ES-I3 (cell line): ENCODE results near the gene KRTAP5-9.
"Not testable (repeated sequence)": the region's sequence is repeated elsewhere in the genome, so short reads cannot be mapped to it uniquely, and the experiment has no call there.

Experiments
- H3K36me3 ChIP-seq: 2 replicates; pipeline ENCODE4 v1.6.1; 2013; ENCODE audit warnings: mild to moderate bottlenecking, low read length, control low read depth, moderate library complexity; ENCODE audit not compliant: insufficient read depth
- H3K4me1 ChIP-seq: 2 replicates; pipeline ENCODE4 v1.6.1; 2013; ENCODE audit warnings: mild to moderate bottlenecking, control low read depth, low read length; ENCODE audit not compliant: insufficient read depth
- H3K9ac ChIP-seq: 2 replicates; pipeline ENCODE4 v1.6.1; 2013; ENCODE audit warnings: low read depth, mild to moderate bottlenecking, low read length, moderate library complexity
- H3K9me3 ChIP-seq: 2 replicates; pipeline ENCODE4 v1.6.1; 2013; ENCODE audit warnings: mild to moderate bottlenecking, low read length, moderate library complexity; ENCODE audit not compliant: control insufficient read depth, insufficient read depth

KRTAP5-9 gene

GRCh38 chr11:71563406-71563805, 15.2 kb downstream of the KRTAP5-9 start:
- peaks cover 2% of the 10 kb centered on the region; the same call in 1 of the 2 replicates for H3K4me1 ChIP-seq
- peaks cover 4% of the 10 kb centered on the region; the same call in 1 of the 2 replicates for H3K9me3 ChIP-seq
- H3K36me3 ChIP-seq = no peaks in the 10 kb centered on the region

GRCh38 chr11:71564430-71564829, 16.2 kb downstream of the KRTAP5-9 start:
- H3K36me3 ChIP-seq = no peaks in the 10 kb centered on the region
- H3K9me3 ChIP-seq = peaks cover 4% of the 10 kb centered on the region; the same call in 1 of the 2 replicates
- H3K4me1 ChIP-seq = peaks cover 2% of the 10 kb centered on the region; the same call in 1 of the 2 replicates
- no peak overlapping the region for H3K9ac ChIP-seq

More at GRCh38 chr11:71563406-71563805, 15.2 kb downstream of the KRTAP5-9 start:
- no peak overlapping the region for H3K9ac ChIP-seq

GRCh38 chr11:71565263-71565662, 17.0 kb downstream of the KRTAP5-9 start, which contains the start of gene KRTAP5-10:
Gene KRTAP5-10, plus strand, starts transcription at chr11:71565563. Its CDS starts 25 bp downstream, at chr11:71565588.
- Histone ChIP-seq H3K9me3 (peaks cover 4% of the 10 kb centered on the region; the same call in 1 of the 2 replicates), H3K9ac (no peak within 1 kb of the TSS), H3K4me1 (peaks cover 2% of the 10 kb centered on the region; the same call in 1 of the 2 replicates), H3K36me3 (no peaks in the 10 kb centered on the region)

GRCh38 chr11:71566081-71566620, 17.9 kb downstream of the KRTAP5-9 start:
- Histone ChIP-seq H3K9me3 (peaks cover 4% of the 10 kb centered on the region; the same call in 1 of the 2 replicates), H3K9ac (no peak overlapping the region), H3K36me3 (no peaks in the 10 kb centered on the region), H3K4me1 (peaks cover 2% of the 10 kb centered on the region; the same call in 1 of the 2 replicates)

GRCh38 chr11:71566626-71567599, 18.7 kb downstream of the KRTAP5-9 start:
- H3K4me1 ChIP-seq, H3K9ac ChIP-seq, H3K36me3 ChIP-seq, H3K9me3 ChIP-seq: not testable (repeated sequence)

GRCh38 chr11:71567633-71568032, 19.4 kb downstream of the KRTAP5-9 start:
- H3K36me3 ChIP-seq, H3K9ac ChIP-seq, H3K9me3 ChIP-seq, H3K4me1 ChIP-seq: not testable (repeated sequence)

GRCh38 chr11:71568704-71569349, 20.6 kb downstream of the KRTAP5-9 start:
- Histone ChIP-seq H3K36me3 (no peaks in the 10 kb centered on the region), H3K9ac (no peak overlapping the region), H3K4me1 (peaks cover 2% of the 10 kb centered on the region; the same call in 1 of the 2 replicates), H3K9me3 (no peaks in the 10 kb centered on the region)

- H3K36me3 ChIP-seq, H3K4me1 ChIP-seq, H3K9me3 ChIP-seq, H3K9ac ChIP-seq: not testable (repeated sequence)
These were observed 23.1 kb downstream of the KRTAP5-9 start for GRCh38 chr11:71571101-71571850.

GRCh38 chr11:71572811-71573210, 24.6 kb downstream of the KRTAP5-9 start:
- no peaks in the 10 kb centered on the region for H3K9me3 ChIP-seq
- H3K9ac ChIP-seq = no peak overlapping the region
- no peaks in the 10 kb centered on the region for H3K4me1 ChIP-seq
- H3K36me3 ChIP-seq = no peaks in the 10 kb centered on the region

- Histone ChIP-seq H3K9ac (no peak overlapping the region), H3K9me3 (no peaks in the 10 kb centered on the region), H3K4me1 (no peaks in the 10 kb centered on the region), H3K36me3 (no peaks in the 10 kb centered on the region)
These were observed 26.2 kb downstream of the KRTAP5-9 start for GRCh38 chr11:71574418-71574817.

- Histone ChIP-seq H3K9me3 (no peaks in the 10 kb centered on the region), H3K4me1 (no peaks in the 10 kb centered on the region), H3K9ac (no peak overlapping the region), H3K36me3 (no peaks in the 10 kb centered on the region)
These were observed 27.7 kb downstream of the KRTAP5-9 start for GRCh38 chr11:71575723-71576424.

- H3K36me3 ChIP-seq, H3K9ac ChIP-seq, H3K9me3 ChIP-seq, H3K4me1 ChIP-seq: not testable (repeated sequence)
These were observed 28.7 kb downstream of the KRTAP5-9 start for GRCh38 chr11:71576688-71577465.

- Histone ChIP-seq H3K36me3 (no peaks in the 10 kb centered on the region), H3K9ac (no peak overlapping the region), H3K4me1 (no peaks in the 10 kb centered on the region), H3K9me3 (no peaks in the 10 kb centered on the region)
These were observed 29.3 kb downstream of the KRTAP5-9 start for GRCh38 chr11:71577469-71578004.
